Choroid plexus epithelial cell (primary cell): ENCODE data around the gene MST1.
A peak's percentile ranks its signal among the peaks of the same experiment; 100 is the strongest.

Source experiments
- DNase-seq: peaks from one replicate; pipeline ENCODE4 v3.0.0-alpha.2; 2010; ENCODE audit warnings: low read depth
- H3K4me3 ChIP-seq: 2 replicates; pipeline ENCODE4 v1.5.1; 2011; ENCODE audit warnings: low read depth, mild to moderate bottlenecking, control low read depth, low read length, moderate library complexity
- TF ChIP-seq, protein P1 (sequence below): conservative IDR thresholded peaks from 2 replicates; pipeline ENCODE4 v1.5.1; 2011; ENCODE audit warnings: low read depth, mild to moderate bottlenecking, control low read depth, inconsistent platforms, low read length, moderate library complexity

Gene MST1

GRCh38 chr3:49636883-49637609, 52.2 kb downstream of the MST1 start:
- TF ChIP-seq, protein P1, sequence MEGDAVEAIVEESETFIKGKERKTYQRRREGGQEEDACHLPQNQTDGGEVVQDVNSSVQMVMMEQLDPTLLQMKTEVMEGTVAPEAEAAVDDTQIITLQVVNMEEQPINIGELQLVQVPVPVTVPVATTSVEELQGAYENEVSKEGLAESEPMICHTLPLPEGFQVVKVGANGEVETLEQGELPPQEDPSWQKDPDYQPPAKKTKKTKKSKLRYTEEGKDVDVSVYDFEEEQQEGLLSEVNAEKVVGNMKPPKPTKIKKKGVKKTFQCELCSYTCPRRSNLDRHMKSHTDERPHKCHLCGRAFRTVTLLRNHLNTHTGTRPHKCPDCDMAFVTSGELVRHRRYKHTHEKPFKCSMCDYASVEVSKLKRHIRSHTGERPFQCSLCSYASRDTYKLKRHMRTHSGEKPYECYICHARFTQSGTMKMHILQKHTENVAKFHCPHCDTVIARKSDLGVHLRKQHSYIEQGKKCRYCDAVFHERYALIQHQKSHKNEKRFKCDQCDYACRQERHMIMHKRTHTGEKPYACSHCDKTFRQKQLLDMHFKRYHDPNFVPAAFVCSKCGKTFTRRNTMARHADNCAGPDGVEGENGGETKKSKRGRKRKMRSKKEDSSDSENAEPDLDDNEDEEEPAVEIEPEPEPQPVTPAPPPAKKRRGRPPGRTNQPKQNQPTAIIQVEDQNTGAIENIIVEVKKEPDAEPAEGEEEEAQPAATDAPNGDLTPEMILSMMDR: no peak
- no peak overlapping the region for H3K4me3 ChIP-seq
- DNase-seq: no peak

- TF ChIP-seq, protein P1: peak; percentile 6
- no peak overlapping the region for H3K4me3 ChIP-seq
- DNase-seq: no peak
Measured at GRCh38 chr3:49634736-49635135, 54.5 kb downstream of the MST1 start.
